GM12892 (cell line): ENCODE measurements around the gene DNAJB12.

Source experiments
- POLR2A ChIP-seq: IDR thresholded peaks from 2 replicates; pipeline ENCODE4 v1.6.1; 2011; ENCODE audit warnings: low read depth, low read length, control low read depth
- POLR2AphosphoS5 ChIP-seq: IDR thresholded peaks from 2 replicates; pipeline ENCODE4 v1.6.1; 2011; ENCODE audit warnings: low read depth, low read length, control low read depth
- TAF1 ChIP-seq: IDR thresholded peaks from 2 replicates; pipeline ENCODE4 v1.6.1; 2011; ENCODE audit warnings: low read depth, mild to moderate bottlenecking, control low read depth, low read length, borderline replicate concordance

DNA sequence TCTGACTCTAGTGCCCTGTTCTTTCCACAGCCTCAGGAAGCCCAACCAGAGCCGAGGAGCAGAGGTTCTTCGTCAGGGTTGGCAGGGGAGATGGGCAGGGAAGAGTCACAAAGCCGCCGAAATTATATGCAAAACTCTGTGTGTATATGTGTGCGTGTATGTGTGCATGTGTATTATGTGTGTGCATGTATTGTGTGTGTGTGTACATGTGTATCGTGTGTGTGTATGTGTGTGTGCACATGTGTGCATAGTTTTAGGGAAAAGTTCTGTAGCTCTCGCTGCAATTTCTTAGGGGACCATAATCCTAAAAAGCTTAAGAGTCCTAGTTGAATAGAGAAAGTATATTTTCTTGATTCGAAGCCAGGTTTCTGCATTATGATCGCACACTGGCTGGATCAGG is 17.0 kb downstream of the DNAJB12 start:
- TF ChIP-seq POLR2AphosphoS5 (no peak), POLR2A (no peak), TAF1 (no peak)
